SK-N-SH treated with all-trans-retinoic acid at 6 μM for 48 hours (cell line): ENCODE results near the gene EFNA1.
A peak's percentile ranks its signal among the peaks of the same experiment; 100 is the strongest.

Experiments
- ATAC-seq: fragments of 200-7000 bp; cut with Tn5 transposase; 3 replicates; pipeline ENCODE4 v1.9.1; 2020; ENCODE audit warnings: mild to moderate bottlenecking, moderate library complexity
- ARNTL ChIP-seq: fragments of 450-650 bp; formaldehyde crosslinking; IDR thresholded peaks from 2 replicates; pipeline ENCODE4 v1.5.0; 2020; ENCODE audit warnings: low read depth, mild to moderate bottlenecking, moderate library complexity, borderline replicate concordance
- BACH2 ChIP-seq: fragments of 250-450 bp; sonication (Bioruptor Pico); IDR thresholded peaks from 2 replicates; pipeline ENCODE4 v1.9.0; 2021; ENCODE audit warnings: mild to moderate bottlenecking, borderline replicate concordance
- CREB5 ChIP-seq: fragments of 250-450 bp; sonication (Bioruptor Pico); IDR thresholded peaks from 2 replicates; pipeline ENCODE4 v1.5.1; 2020; ENCODE audit warnings: low read depth, mild to moderate bottlenecking, moderate library complexity
- CSDC2 ChIP-seq: fragments of 250-450 bp; sonication (Bioruptor Pico); IDR thresholded peaks from 2 replicates; pipeline ENCODE4 v1.5.0; 2020; ENCODE audit warnings: mild to moderate bottlenecking, moderate library complexity
- CSRNP3 ChIP-seq: fragments of 250-450 bp; sonication (Bioruptor Pico); IDR thresholded peaks from 2 replicates; pipeline ENCODE4 v1.5.1; 2021; ENCODE audit warnings: mild to moderate bottlenecking, moderate library complexity
- ESRRG ChIP-seq: fragments of 250-450 bp; sonication (Bioruptor Pico); IDR thresholded peaks from 2 replicates; pipeline ENCODE4 v1.6.1; 2021; ENCODE audit warnings: mild to moderate bottlenecking
- GLIS3 ChIP-seq: fragments of 250-450 bp; sonication (Bioruptor Pico); IDR thresholded peaks from 2 replicates; pipeline ENCODE4 v1.5.0; 2020; ENCODE audit warnings: mild to moderate bottlenecking, moderate library complexity
- ISL1 ChIP-seq: fragments of 250-450 bp; sonication (Bioruptor Pico); IDR thresholded peaks from 2 replicates; pipeline ENCODE4 v2.1.2; 2022; ENCODE audit warnings: mild to moderate bottlenecking, moderate library complexity
- OSR1 ChIP-seq: fragments of 250-450 bp; sonication (Bioruptor Pico); IDR thresholded peaks from 2 replicates; pipeline ENCODE4 v1.8.0; 2022; ENCODE audit warnings: moderate library complexity, mild to moderate bottlenecking, inconsistent platforms
- PATZ1 ChIP-seq: fragments of 250-450 bp; sonication (Bioruptor Pico); IDR thresholded peaks from 2 replicates; pipeline ENCODE4 v1.8.0; 2020; ENCODE audit warnings: mild to moderate bottlenecking, moderate library complexity, borderline replicate concordance
- PPARA ChIP-seq: fragments of 250-450 bp; sonication (Bioruptor Pico); IDR thresholded peaks from 2 replicates; pipeline ENCODE4 v1.5.0; 2020; ENCODE audit warnings: mild to moderate bottlenecking, borderline replicate concordance
- RARB ChIP-seq: fragments of 250-450 bp; sonication (Bioruptor Pico); IDR thresholded peaks from 2 replicates; pipeline ENCODE4 v1.8.0; 2021; ENCODE audit warnings: mild to moderate bottlenecking, moderate library complexity
- SNAI2 ChIP-seq: fragments of 250-450 bp; sonication (Bioruptor Pico); IDR thresholded peaks from 2 replicates; pipeline ENCODE4 v1.5.0; 2020; ENCODE audit warnings: mild to moderate bottlenecking, moderate library complexity
- TCF4 ChIP-seq: fragments of 250-450 bp; sonication (Bioruptor Pico); IDR thresholded peaks from 2 replicates; pipeline ENCODE4 v1.8.0; 2021; ENCODE audit warnings: mild to moderate bottlenecking, moderate library complexity, borderline replicate concordance
- TOX ChIP-seq: fragments of 250-450 bp; sonication (Bioruptor Pico); IDR thresholded peaks from 2 replicates; pipeline ENCODE4 v1.8.0; 2021; ENCODE audit warnings: mild to moderate bottlenecking, moderate library complexity, borderline replicate concordance
- TSHZ2 ChIP-seq: fragments of 250-450 bp; sonication (Bioruptor Pico); IDR thresholded peaks from 2 replicates; pipeline ENCODE4 v1.5.0; 2020; ENCODE audit warnings: mild to moderate bottlenecking, moderate library complexity
- ZC3H10 ChIP-seq: fragments of 250-450 bp; sonication (Bioruptor Pico); IDR thresholded peaks from 2 replicates; pipeline ENCODE4 v1.5.1; 2021; ENCODE audit warnings: mild to moderate bottlenecking, moderate library complexity
- ZFP3 ChIP-seq: fragments of 250-450 bp; sonication (Bioruptor Pico); IDR thresholded peaks from 2 replicates; pipeline ENCODE4 v1.5.0; 2020; ENCODE audit warnings: mild to moderate bottlenecking, moderate library complexity
- ZFP30 ChIP-seq: fragments of 450-650 bp; formaldehyde crosslinking; IDR thresholded peaks from 2 replicates; pipeline ENCODE4 v1.5.0; 2022; ENCODE audit warnings: mild to moderate bottlenecking, moderate library complexity
- ZNF70 ChIP-seq: fragments of 450-650 bp; formaldehyde crosslinking; IDR thresholded peaks from 2 replicates; pipeline ENCODE4 v1.5.0; 2020; ENCODE audit warnings: mild to moderate bottlenecking, moderate library complexity
- ZNF8 ChIP-seq: fragments of 450-650 bp; formaldehyde crosslinking; IDR thresholded peaks from 2 replicates; pipeline ENCODE4 v1.5.0; 2020; ENCODE audit warnings: mild to moderate bottlenecking, moderate library complexity

EFNA1 gene

GRCh38 chr1:155172732-155173477 lies 45.2 kb downstream of the EFNA1 start, which contains the start of gene KRTCAP2:
TSS of gene KRTCAP2 (minus strand) at chr1:155173304. CDS start at chr1:155173224, 80 bp downstream.
- TF ChIP-seq CSDC2: no peak
- TF ChIP-seq TOX (CRISPR knock-in tag): no peak
- TF ChIP-seq BACH2: no peak
- no peak for TF ChIP-seq ZC3H10 (CRISPR knock-in tag)
- no peak for TF ChIP-seq SNAI2
- TF ChIP-seq OSR1 (CRISPR knock-in tag): no peak
- TF ChIP-seq ISL1 (CRISPR knock-in tag): no peak
- no peak for TF ChIP-seq ZNF8
- no peak for TF ChIP-seq PPARA (CRISPR knock-in tag)
- TF ChIP-seq TSHZ2 (CRISPR knock-in tag): no peak
- no peak for TF ChIP-seq TCF4 (CRISPR knock-in tag)
- no peak for TF ChIP-seq ZNF70
- no peak for TF ChIP-seq PATZ1 (CRISPR knock-in tag)
- TF ChIP-seq CREB5 (CRISPR knock-in tag): no peak
- TF ChIP-seq ZFP30 (CRISPR knock-in tag): no peak
- no peak for TF ChIP-seq ESRRG
- ATAC-seq: peak; percentile 78

GRCh38 chr1:155173478-155174323 lies 46.0 kb downstream of the EFNA1 start, which contains the start of gene TRIM46:
TSS of gene TRIM46 (plus strand) at chr1:155173849. CDS start at chr1:155173967, 118 bp downstream.
- ATAC-seq: peak; percentile 43
- TF ChIP-seq ZFP3 (CRISPR knock-in tag) (no peak), TSHZ2 (CRISPR knock-in tag) (no peak), PATZ1 (CRISPR knock-in tag) (no peak), TOX (CRISPR knock-in tag) (no peak), CSDC2 (no peak), ESRRG (no peak), ZFP30 (CRISPR knock-in tag) (no peak), CSRNP3 (CRISPR knock-in tag) (no peak), ARNTL (no peak), PPARA (CRISPR knock-in tag) (no peak), GLIS3 (CRISPR knock-in tag) (no peak), RARB (CRISPR knock-in tag) (no peak), BACH2 (no peak), CREB5 (CRISPR knock-in tag) (no peak), ZNF70 (no peak), ZC3H10 (CRISPR knock-in tag) (no peak), OSR1 (CRISPR knock-in tag) (no peak), SNAI2 (no peak), ZNF8 (no peak)
